ENCODE data around the gene ANKRD42. TPM values are rescaled to one million over a fixed set of nuclear protein-coding genes. Genes with fewer than 3 reads are reported as not detected.
A peak's percentile ranks its signal among the peaks of the same experiment; 100 is the strongest.
"Not testable (repeated sequence)": the region's sequence is repeated elsewhere in the genome, so short reads cannot be mapped to it uniquely, and the experiment has no call there.

The ANKRD42 gene
- polyA plus RNA-seq, 3 donors from 2014 or later: 3.1 to 5.0 (median 4.2) TPM

GRCh38 chr11:83223457-83223856, 29.9 kb downstream of the ANKRD42 start:
- no peak for DNase-seq
- H3K27ac Mint-ChIP-seq: no peak overlapping the region
- H3K27me3 Mint-ChIP-seq (ENCODE audit: low read depth in 3 of 3): peaks cover 0 to 12% (median 0%) of the 10 kb centered on the region in 3 donors
- no peak overlapping the region for H3K4me3 Mint-ChIP-seq
- H3K36me3 Mint-ChIP-seq: peaks cover 0 to 4% (median 0%) of the 10 kb centered on the region in 3 donors
- no peaks in the 10 kb centered on the region for H3K9me3 Mint-ChIP-seq
- no peaks in the 10 kb centered on the region for H3K4me1 Mint-ChIP-seq

- H3K9me3 Mint-ChIP-seq: no peaks in the 10 kb centered on the region
- H3K4me1 Mint-ChIP-seq: no peaks in the 10 kb centered on the region
- DNase-seq: no peak
- H3K36me3 Mint-ChIP-seq: peaks cover 3 to 13% (median 4%) of the 10 kb centered on the region in 3 donors
- H3K4me3 Mint-ChIP-seq: no peak overlapping the region
- no peak overlapping the region for H3K27ac Mint-ChIP-seq
- peaks cover 0 to 2% (median 2%) of the 10 kb centered on the region in 3 donors for H3K27me3 Mint-ChIP-seq (ENCODE audit: low read depth in 3 of 3)
Observed at GRCh38 chr11:83235825-83236224, 42.3 kb downstream of the ANKRD42 start.

- Mint-ChIP-seq H3K36me3 (peaks cover 3 to 23% (median 4%) of the 10 kb centered on the region in 3 donors), H3K4me1 (no peaks in the 10 kb centered on the region), H3K9me3 (no peaks in the 10 kb centered on the region), H3K27me3 (ENCODE audit: low read depth in 3 of 3) (peaks cover 0 to 2% (median 0%) of the 10 kb centered on the region in 3 donors), H3K27ac (no peak overlapping the region), H3K4me3 (no peak overlapping the region)
- no peak for DNase-seq
Observed at GRCh38 chr11:83238111-83238510, 44.6 kb downstream of the ANKRD42 start.

- Mint-ChIP-seq H3K4me3 (no peak overlapping the region), H3K4me1 (no peaks in the 10 kb centered on the region), H3K27ac (no peak overlapping the region), H3K27me3 (ENCODE audit: low read depth in 3 of 3) (peaks cover 0 to 2% (median 0%) of the 10 kb centered on the region in 3 donors), H3K9me3 (no peaks in the 10 kb centered on the region), H3K36me3 (peaks cover 0 to 20% (median 4%) of the 10 kb centered on the region in 3 donors)
- DNase-seq: no peak
Observed at GRCh38 chr11:83241291-83241946, 47.9 kb downstream of the ANKRD42 start.

- H3K9me3 Mint-ChIP-seq: no peaks in the 10 kb centered on the region
- peaks cover 0 to 6% of the 10 kb centered on the region in 2 donors for H3K4me1 Mint-ChIP-seq
- H3K36me3 Mint-ChIP-seq: no peaks in the 10 kb centered on the region
- DNase-seq: no peak
- no peaks in the 10 kb centered on the region for H3K27me3 Mint-ChIP-seq (ENCODE audit: low read depth in 3 of 3)
- no peak overlapping the region for H3K27ac Mint-ChIP-seq
- H3K4me3 Mint-ChIP-seq: no peak overlapping the region
Observed at GRCh38 chr11:83249445-83249844, 55.9 kb downstream of the ANKRD42 start.

GRCh38 chr11:83249972-83250593, 56.6 kb downstream of the ANKRD42 start:
- Mint-ChIP-seq H3K27me3 (ENCODE audit: low read depth in 3 of 3) (no peaks in the 10 kb centered on the region), H3K4me3 (no peak overlapping the region), H3K36me3 (no peaks in the 10 kb centered on the region), H3K27ac (no peak overlapping the region), H3K9me3 (no peaks in the 10 kb centered on the region), H3K4me1 (peaks cover 0 to 6% of the 10 kb centered on the region in 2 donors)
- peak; percentile 10 to 40 (median 32) for DNase-seq

- Mint-ChIP-seq H3K9me3 (no peaks in the 10 kb centered on the region), H3K27ac (no peak overlapping the region), H3K4me1 (peaks cover 0 to 6% of the 10 kb centered on the region in 2 donors), H3K4me3 (no peak overlapping the region), H3K36me3 (peaks cover 0 to 9% (median 8%) of the 10 kb centered on the region in 3 donors), H3K27me3 (ENCODE audit: low read depth in 3 of 3) (peaks cover 0 to 2% (median 0%) of the 10 kb centered on the region in 3 donors)
- no peak for DNase-seq
Observed at GRCh38 chr11:83252266-83252665, 58.8 kb downstream of the ANKRD42 start.

- H3K27me3 Mint-ChIP-seq (ENCODE audit: low read depth in 3 of 3): peaks cover 0 to 2% (median 0%) of the 10 kb centered on the region in 3 donors
- H3K27ac Mint-ChIP-seq: no peak overlapping the region
- no peak overlapping the region for H3K4me3 Mint-ChIP-seq
- H3K4me1 Mint-ChIP-seq: peaks cover 0 to 6% of the 10 kb centered on the region in 2 donors
- DNase-seq: no peak
- peaks cover 0 to 9% (median 8%) of the 10 kb centered on the region in 3 donors for H3K36me3 Mint-ChIP-seq
- no peaks in the 10 kb centered on the region for H3K9me3 Mint-ChIP-seq
Observed at GRCh38 chr11:83252941-83253340, 59.4 kb downstream of the ANKRD42 start.

- no peak for DNase-seq
Observed at GRCh38 chr11:83255366-83255765, 61.9 kb downstream of the ANKRD42 start.

GRCh38 chr11:83256602-83257340, 63.3 kb downstream of the ANKRD42 start:
- H3K9me3 Mint-ChIP-seq: no peaks in the 10 kb centered on the region
- H3K4me1 Mint-ChIP-seq: no peaks in the 10 kb centered on the region
- H3K27ac Mint-ChIP-seq: peak overlapping the region in 3 of 6 donors; percentile 9 to 47 (median 29)
- H3K27me3 Mint-ChIP-seq (ENCODE audit: low read depth in 3 of 3): peaks cover 0 to 4% (median 0%) of the 10 kb centered on the region in 3 donors
- peaks cover 4 to 17% (median 15%) of the 10 kb centered on the region in 3 donors for H3K36me3 Mint-ChIP-seq
- H3K4me3 Mint-ChIP-seq: no peak overlapping the region
- no peak for DNase-seq

More at GRCh38 chr11:83255366-83255765, 61.9 kb downstream of the ANKRD42 start:
- Mint-ChIP-seq H3K36me3 (peaks cover 0 to 15% (median 14%) of the 10 kb centered on the region in 3 donors), H3K4me3 (no peak overlapping the region), H3K27ac (no peak overlapping the region), H3K9me3 (no peaks in the 10 kb centered on the region), H3K27me3 (ENCODE audit: low read depth in 3 of 3) (peaks cover 0 to 4% (median 0%) of the 10 kb centered on the region in 3 donors), H3K4me1 (no peaks in the 10 kb centered on the region)

- no peaks in the 10 kb centered on the region for H3K9me3 Mint-ChIP-seq
- H3K27ac Mint-ChIP-seq: no peak overlapping the region
- no peaks in the 10 kb centered on the region for H3K4me1 Mint-ChIP-seq
- peaks cover 0 to 4% (median 0%) of the 10 kb centered on the region in 3 donors for H3K27me3 Mint-ChIP-seq (ENCODE audit: low read depth in 3 of 3)
- DNase-seq: no peak
- H3K36me3 Mint-ChIP-seq: peaks cover 4 to 18% (median 15%) of the 10 kb centered on the region in 3 donors
- H3K4me3 Mint-ChIP-seq: no peak overlapping the region
Observed at GRCh38 chr11:83257761-83258168, 64.3 kb downstream of the ANKRD42 start.

GRCh38 chr11:83259559-83259958, 66.0 kb downstream of the ANKRD42 start:
- H3K9me3 Mint-ChIP-seq: no peaks in the 10 kb centered on the region
- H3K36me3 Mint-ChIP-seq: peaks cover 18 to 22% (median 19%) of the 10 kb centered on the region in 3 donors
- no peak for DNase-seq
- peak overlapping the region in 1 of 6 donors; percentile 41 for H3K27ac Mint-ChIP-seq
- peaks cover 0 to 5% (median 0%) of the 10 kb centered on the region in 3 donors for H3K27me3 Mint-ChIP-seq (ENCODE audit: low read depth in 3 of 3)
- no peaks in the 10 kb centered on the region for H3K4me1 Mint-ChIP-seq
- H3K4me3 Mint-ChIP-seq: no peak overlapping the region

- Mint-ChIP-seq H3K9me3 (no peaks in the 10 kb centered on the region), H3K4me3 (no peak overlapping the region), H3K27me3 (ENCODE audit: low read depth in 3 of 3) (peaks cover 0 to 2% (median 0%) of the 10 kb centered on the region in 3 donors), H3K36me3 (peaks cover 18 to 35% (median 28%) of the 10 kb centered on the region in 3 donors), H3K4me1 (peaks cover 6 to 28% of the 10 kb centered on the region in 2 donors), H3K27ac (no peak overlapping the region)
- no peak for DNase-seq
Observed at GRCh38 chr11:83265331-83265730, 71.8 kb downstream of the ANKRD42 start.

- not testable (repeated sequence) for H3K9me3 Mint-ChIP-seq; H3K4me3 Mint-ChIP-seq; DNase-seq; H3K27me3 Mint-ChIP-seq (ENCODE audit: low read depth in 3 of 3)
- H3K36me3 Mint-ChIP-seq: peaks cover 32 to 60% (median 41%) of the 10 kb centered on the region in 3 donors
- H3K27ac Mint-ChIP-seq: peak overlapping the region in 1 of 6 donors; percentile 57
- peaks cover 11 to 31% of the 10 kb centered on the region in 2 donors for H3K4me1 Mint-ChIP-seq
Observed at GRCh38 chr11:83269080-83269479, 75.6 kb downstream of the ANKRD42 start.

Measured in immature natural killer cell (primary cell).